HepG2 (cell line): ENCODE data around the gene MPC1. TPM values are rescaled to one million over a fixed set of nuclear protein-coding genes. Genes with fewer than 3 reads are reported as not detected.

Experiments
- ATAC-seq: fragments of 200-7000 bp; cut with Tn5 transposase; 3 replicates; pipeline ENCODE4 v1.9.1; 2020; ENCODE audit warnings: mild to moderate bottlenecking, moderate library complexity
- BruUV-seq: library from RNA; stranded (reverse); fragments of 400-500 nt; replicated peaks from 2 replicates; lab custom pipeline; 2021; lab: Mats Ljungman, UMichigan
- CTCF ChIA-PET: fragments of 300-600 bp; formaldehyde crosslinking; extraction: SDS; loops from one replicate; lab custom pipeline; 2021; ENCODE audit warnings: low total read pairs, inconsistent platforms, low intra/inter-chr PET ratio; lab: Yijun Ruan, JAX
- POLR2A ChIA-PET: fragments of 350-600 bp; sonication (Branson Sonifier 250); formaldehyde crosslinking; loops from one replicate; lab custom pipeline; 2020; ENCODE audit warnings: antibody characterized with exemption, inconsistent platforms; lab: Yijun Ruan, JAX
- DNase-seq: peaks from one replicate; pipeline ENCODE4 v3.0.0-alpha.2; 2015; ENCODE audit warnings: low spot score
- FAIRE-seq: peaks from 3 replicates; lab custom pipeline; 2011; peaks lifted over from hg19 to GRCh38; lab: Jason Lieb, UNC
- H2AFZ ChIP-seq: one replicate; pipeline ENCODE4 v1.6.1; 2011; ENCODE audit warnings: low read length, inconsistent platforms
- H3K27ac ChIP-seq: fragments of 300-600 bp; 3 replicates; pipeline ENCODE4 v1.8.0; 2011; ENCODE audit warnings: mixed run types, mild to moderate bottlenecking, mixed read lengths, low read length, inconsistent platforms; ENCODE audit not compliant: insufficient read depth; ENCODE audit errors: extremely low read length
- H3K27me3 ChIP-seq, 2 experiments: fragments of 200-600 bp in 1 of 2; 2 replicates in 1 of 2; 3 replicates in 1 of 2; pipeline versions ENCODE4 v1.6.0 to v1.8.0; 2011; ENCODE audit warnings: low read length in 2 of 2, mild to moderate bottlenecking in 2 of 2, moderate library complexity in 2 of 2, inconsistent platforms in 1 of 2; ENCODE audit not compliant: insufficient read depth in 2 of 2, control insufficient read depth in 1 of 2
- H3K36me3 ChIP-seq, 2 experiments: fragments of 200-600 bp in 1 of 2; replicated peaks in 1 of 2; 2 replicates in 1 of 2; 3 replicates in 1 of 2; pipeline versions ENCODE4 v1.5.1 to v1.8.0; 2011; ENCODE audit warnings: low read length in 2 of 2, inconsistent platforms in 1 of 2; ENCODE audit not compliant: insufficient read depth in 2 of 2, control insufficient read depth in 1 of 2
- H3K4me1 ChIP-seq: 2 replicates; pipeline ENCODE4 v1.5.1; 2012; ENCODE audit warnings: low read length, inconsistent platforms; ENCODE audit not compliant: insufficient read depth
- H3K4me2 ChIP-seq: 2 replicates; pipeline ENCODE4 v1.6.0; 2011; ENCODE audit warnings: low read depth, low read length, inconsistent platforms
- H3K4me3 ChIP-seq, 3 experiments: fragments of 200-600 bp in 1 of 3; sonication (generic), shearing (Covaris generic) in 1 of 3; replicated peaks in 1 of 3; 2 replicates each; pipeline ENCODE4 v1.5.1; 2011 to 2016; ENCODE audit warnings: low read length in 3 of 3, inconsistent platforms in 2 of 3, low read depth in 2 of 3, mild to moderate bottlenecking in 2 of 3, control low read depth in 1 of 3, mixed read lengths in 1 of 3; ENCODE audit not compliant: insufficient read depth in 1 of 3
- H3K79me2 ChIP-seq: one replicate; pipeline ENCODE4 v1.6.1; 2011; ENCODE audit warnings: low read length, inconsistent platforms; ENCODE audit not compliant: insufficient read depth
- H3K9ac ChIP-seq: 2 replicates; pipeline ENCODE4 v1.6.0; 2011; ENCODE audit warnings: mild to moderate bottlenecking, low read depth, low read length, inconsistent platforms; ENCODE audit not compliant: insufficient read depth
- H3K9me3 ChIP-seq: 2 replicates; pipeline ENCODE4 v1.5.1; 2012; ENCODE audit warnings: mild to moderate bottlenecking, low read length
- H4K20me1 ChIP-seq: 2 replicates; pipeline ENCODE4 v1.6.0; 2011; ENCODE audit warnings: inconsistent platforms, mild to moderate bottlenecking, low read length, moderate library complexity; ENCODE audit not compliant: insufficient read depth
- ASH2L ChIP-seq: fragments of 300-600, 200-600 bp; sonication (generic); IDR thresholded peaks from 2 replicates; pipeline ENCODE4 v1.7.0; 2017; ENCODE audit warnings: low read depth, mild to moderate bottlenecking, moderate library complexity, mixed read lengths, low read length; ENCODE audit not compliant: insufficient read length
- ATF7 ChIP-seq, 2 experiments: fragments of 450-650 bp in 1 of 2; sonication (generic) in 1 of 2; formaldehyde crosslinking in 1 of 2; IDR thresholded peaks; 2 replicates each; pipeline versions ENCODE4 v1.4.0 to v1.6.1; 2016 to 2020; ENCODE audit warnings: antibody characterized with exemption in 1 of 2, mild to moderate bottlenecking in 1 of 2, missing genetic modification reagents in 1 of 2
- FOXP1 ChIP-seq, 2 experiments: fragments of 450-650 bp in 1 of 2; IDR thresholded peaks; 2 replicates each; pipeline ENCODE4 v1.6.1; 2017 to 2018; ENCODE audit warnings: antibody characterized with exemption in 1 of 2
- NR2F1 ChIP-seq, 2 experiments: fragments of 450-650 bp in 1 of 2; formaldehyde crosslinking in 1 of 2; IDR thresholded peaks; 2 replicates each; pipeline versions ENCODE4 v1.5.0 to v1.6.1; 2016 to 2020; ENCODE audit warnings: mild to moderate bottlenecking in 1 of 2, missing compliant biosample characterization in 1 of 2, missing genetic modification reagents in 1 of 2, moderate library complexity in 1 of 2
- PAX8 ChIP-seq: sonication (generic); formaldehyde crosslinking; IDR thresholded peaks from 2 replicates; pipeline ENCODE4 v1.8.0; 2022; ENCODE audit warnings: mild to moderate bottlenecking, missing genetic modification reagents, borderline replicate concordance
- PCBP1 ChIP-seq: fragments of 200-400 bp; formaldehyde crosslinking; IDR thresholded peaks from 2 replicates; pipeline ENCODE4 v1.6.1; 2017; ENCODE audit warnings: mild to moderate bottlenecking, low read depth, low read length, borderline replicate concordance
- PPARG ChIP-seq: conservative IDR thresholded peaks from 2 replicates; pipeline ENCODE4 v1.6.1; 2016; ENCODE audit warnings: missing biosample characterization, missing genetic modification reagents
- ZBTB46 ChIP-seq: sonication (generic); formaldehyde crosslinking; IDR thresholded peaks from 2 replicates; pipeline ENCODE4 v1.4.0; 2020; ENCODE audit warnings: mild to moderate bottlenecking, missing genetic modification reagents, borderline replicate concordance
- ZFP1 ChIP-seq: IDR thresholded peaks from 2 replicates; pipeline ENCODE4 v1.6.1; 2016
- ZNF335 ChIP-seq: sonication (generic); formaldehyde crosslinking; IDR thresholded peaks from 2 replicates; pipeline ENCODE4 v1.4.0; 2020; ENCODE audit warnings: missing genetic modification reagents
- ZNF552 ChIP-seq: sonication (generic); formaldehyde crosslinking; IDR thresholded peaks from 2 replicates; pipeline ENCODE4 v1.9.0; 2022; ENCODE audit warnings: missing genetic modification reagents, mild to moderate bottlenecking, borderline replicate concordance
- WGBS: methylation state at CpG from one replicate; pipeline ENCODE4 v1.1.6; 2017; ENCODE audit warnings: low lambda C conversion rate; 5-methylcytosine and 5-hydroxymethylcytosine counted together
- in situ Hi-C: cut with HindIII; loops from 2 replicates; pipeline ENCODE4 v1.10.0; 2017; ENCODE audit warnings: low pct_unique_long_range_greater_than_20kb; ENCODE audit not compliant: extremely low pct_ligation_motif_present
- intact Hi-C: fragments of 100-400 bp; cut with micrococcal nuclease; formaldehyde crosslinking; loops from one replicate; pipeline ENCODE4 v1.10.0; 2022; ENCODE audit not compliant: unreplicated experiment
- polyA plus RNA-seq, 8 experiments: library from polyadenylated mRNA; depleted of rRNA in 3 of 8; stranded (reverse) in 7 of 8; unstranded in 1 of 8; fragments of >200 nt; fragmentation: Illumina TruSeq in 4 of 8; extraction: Trizol in 4 of 8; gene quantifications; 2 replicates each; pipeline versions ENCODE4 v1.2.1 to v1.2.3, GENCODE V29; 2011 to 2016; ENCODE audit warnings: low read depth in 4 of 8, missing spikeins in 1 of 8, mixed read lengths in 1 of 8; ENCODE audit not compliant: insufficient read depth in 1 of 8
- total RNA-seq, 5 experiments: library from RNA; depleted of rRNA; stranded (reverse); fragments of >200 nt; fragmentation: Illumina TruSeq; extraction: Trizol; gene quantifications; 2 replicates each; pipeline ENCODE4 v1.2.3, GENCODE V29; 2016; ENCODE audit warnings: low read depth in 1 of 5

Gene MPC1
- total and polyA plus RNA-seq, 2 of the 13 experiments (the other 11 are each of a cell fraction or from before 2014, with no cell fraction given): 189 to 214 TPM

DNA sequence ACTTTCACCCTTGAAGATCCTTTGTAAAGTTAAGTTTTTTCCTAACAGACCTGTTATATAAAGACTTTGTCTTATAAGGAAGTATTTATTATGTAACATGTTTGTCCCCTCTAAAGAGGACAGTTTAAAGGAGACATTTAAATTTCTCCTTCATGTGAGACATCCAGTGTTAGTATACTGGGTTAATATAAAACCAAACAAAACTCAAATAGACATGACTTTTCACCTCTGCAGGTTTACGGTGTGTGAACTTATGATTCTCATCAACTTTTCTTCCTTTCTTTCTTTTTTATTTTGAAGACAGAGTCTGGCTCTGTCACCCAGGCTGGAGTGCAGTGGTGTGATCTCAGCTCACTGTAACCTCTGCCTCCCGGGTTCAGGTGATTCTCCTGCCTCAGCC is 17.4 kb upstream of the MPC1 start:
- in situ Hi-C loops (loop anchor here (5.0 kb wide), 1 partner anchor 123 kb away; no protein-coding TSS in a partner anchor), intact Hi-C loops (loop anchor here (1.0 to 2.0 kb wide), 4 partner anchors 17 to 125 kb away; partner anchors contain the start of gene MPC1)
- no peak overlapping the region for H3K27ac ChIP-seq
- CTCF ChIA-PET: interaction anchor here (0.7 to 4.1 kb wide), 6 partner anchors 18 to 124 kb away, joined by 3 to 52 read pairs (median 12); partner anchors contain the start of gene MPC1
- WGBS: 7% methylated on average over 2 of the region's 2 CpGs
- H3K9me3 ChIP-seq: no peaks in the 10 kb centered on the region
- no peaks in the 10 kb centered on the region for H3K79me2 ChIP-seq
- H3K9ac ChIP-seq: no peak overlapping the region
- ATAC-seq (peak; percentile 21), DNase-seq (no peak), FAIRE-seq (no peak)
- H3K4me2 ChIP-seq: peak overlapping the region; percentile 79
- peaks cover 48% of the 10 kb centered on the region for H3K4me1 ChIP-seq
- BruUV-seq: no TSS peak
- H3K4me3 ChIP-seq: peak overlapping the region in 2 of 3 experiments; percentile 29 to 63; a peak in 2 of 6 replicates
- H3K36me3 ChIP-seq: no peaks in the 10 kb centered on the region
- TF ChIP-seq FOXP1 (IDR thresholded peaks at IDR 0.05) (no peak), FOXP1 (CRISPR knock-in tag; IDR thresholded peaks at IDR 0.05) (no peak), PPARG (CRISPR knock-in tag) (peak; percentile 23; the same call in 1 of the 2 replicates), NR2F1 (CRISPR knock-in tag; IDR thresholded peaks at IDR 0.05) (no peak), ZFP1 (CRISPR knock-in tag) (0 out of 2 replicates have a peak, but pooled peaks have one; percentile 5)
- POLR2A ChIA-PET: interaction anchor here (0.7 to 4.0 kb wide), 9 partner anchors 11 to 93 kb away, joined by 3 to 36 read pairs (median 3); partner anchors contain the start of genes MPC1 and SFT2D1
- peaks cover 0 to 15% of the 10 kb centered on the region in 2 experiments; a peak in 3 of 5 replicates for H3K27me3 ChIP-seq
- no peaks in the 10 kb centered on the region for H4K20me1 ChIP-seq
- no peak overlapping the region for H2AFZ ChIP-seq

- 85% methylated on average over 3 of the region's 3 CpGs for WGBS
- no peak overlapping the region for H3K4me2 ChIP-seq
- intact Hi-C loops: no loop called here
- no peaks in the 10 kb centered on the region for H3K36me3 ChIP-seq
- H2AFZ ChIP-seq: no peak overlapping the region
- in situ Hi-C loops: no loop called here
- ChIA-PET POLR2A (interaction anchor here (2.8 to 4.0 kb wide), 3 partner anchors 10 to 18 kb away, joined by 18 to 36 read pairs (median 29); partner anchors contain the start of gene MPC1), CTCF (no interaction called here)
- ATAC-seq (no peak), FAIRE-seq (no peak), DNase-seq (no peak)
- TF ChIP-seq ASH2L (no peak), ATF7 (IDR thresholded peaks at IDR 0.05) (peak; percentile 62), ATF7 (CRISPR knock-in tag; IDR thresholded peaks at IDR 0.05) (no peak), ZNF552 (CRISPR knock-in tag) (no peak), ZNF335 (CRISPR knock-in tag) (no peak), ZBTB46 (CRISPR knock-in tag) (0 out of 2 replicates have a peak, but pooled peaks have one; percentile 55), PAX8 (CRISPR knock-in tag) (0 out of 2 replicates have a peak, but pooled peaks have one; percentile 51), PCBP1 (no peak)
- H4K20me1 ChIP-seq: no peaks in the 10 kb centered on the region
- no peak overlapping the region for H3K27ac ChIP-seq
- H3K4me1 ChIP-seq: peaks cover 65% of the 10 kb centered on the region
- H3K9ac ChIP-seq: no peak overlapping the region
- no peaks in the 10 kb centered on the region for H3K79me2 ChIP-seq
- BruUV-seq: no TSS peak
- H3K9me3 ChIP-seq: no peaks in the 10 kb centered on the region
- H3K4me3 ChIP-seq: no peak overlapping the region
- H3K27me3 ChIP-seq: no peaks in the 10 kb centered on the region
These were observed 15.6 kb upstream of the MPC1 start for GRCh38 chr6:166398348-166398747.
